Left cardiac atrium (tissue), 4 donors: ENCODE measurements around the gene DMD. TPM values are rescaled to one million over a fixed set of nuclear protein-coding genes. Genes with fewer than 3 reads are reported as not detected.
A peak's percentile ranks its signal among the peaks of the same experiment; 100 is the strongest.

Source experiments
- ATAC-seq, 2 donors: fragments of 200-7000 bp; cut with Tn5 transposase; one replicate each; pipeline ENCODE4 v1.9.1; 2020; ENCODE audit warnings: mild to moderate bottlenecking in 2 of 2, moderate library complexity in 2 of 2
- DNase-seq: peaks from one replicate; pipeline ENCODE4 v3.0.0-alpha.2; 2020
- intact Hi-C, 2 donors: fragments of 100-400 bp; cut with DNase I; formaldehyde crosslinking; loops; one replicate each; pipeline versions ENCODE4 v1.14.1 to v1.15.1; 2022 to 2023
- total RNA-seq, 2 donors: library from RNA; stranded (reverse); fragmentation: NEBNext Ultra II Directional; extraction: Animal tissue kit (Norgen Biotek cat#: 25700); gene quantifications; one replicate each; pipeline ENCODE4 v1.2.1, GENCODE V29; 2021
- donor health status: DM: no; HTN: yes; CAD: no.
- donor health status: DM: no; HTN: yes; CAD: no; lungs with severe emphysema.
- donor health status: DM: yes; HTN: yes; CAD: no.
- donor health status: Dilated cardiomyopathy.

Gene DMD
- total RNA-seq, 2 donors from 2014 or later, result 134 to 137 TPM

DNA sequence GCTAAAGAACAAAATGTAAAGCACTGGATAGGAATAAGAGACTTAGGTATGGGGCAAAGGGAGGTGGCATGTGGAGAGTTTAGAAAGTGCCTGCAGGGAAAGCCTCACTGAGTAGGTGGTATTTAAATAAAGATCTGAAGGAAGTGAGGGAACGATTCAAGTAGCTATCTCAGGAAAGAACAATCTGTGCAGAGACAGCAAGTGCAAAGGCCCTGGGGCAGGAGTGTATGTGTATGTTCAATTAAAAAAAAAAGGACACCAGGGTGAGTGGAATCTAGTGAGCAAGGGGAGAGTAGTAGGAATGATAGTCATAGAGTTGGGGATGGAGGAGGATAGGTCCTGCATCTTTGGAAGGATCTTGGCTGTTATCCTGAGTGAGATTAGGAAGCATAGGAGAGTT is 1359.6 kb downstream of the DMD start:
- ATAC-seq (no peak), DNase-seq (no peak)
- intact Hi-C loops, result no loop called here

DNA sequence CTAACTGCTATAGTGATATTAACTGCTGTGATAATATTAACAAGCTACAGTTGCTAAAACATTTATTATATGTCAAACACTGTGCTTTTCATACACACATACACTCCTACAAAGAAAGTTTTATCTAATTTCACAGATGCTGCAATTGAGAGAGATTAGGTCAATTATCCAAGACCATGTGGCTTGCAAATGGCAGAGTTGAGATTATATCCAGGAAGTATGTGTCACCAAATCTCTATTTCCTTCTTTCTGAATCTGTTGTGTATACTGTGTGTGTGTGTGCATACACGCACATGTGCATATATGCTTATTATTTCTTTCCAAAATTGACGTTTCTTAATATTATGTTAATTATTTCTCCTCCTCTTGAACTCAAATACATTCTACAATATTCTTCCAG is 1363.6 kb downstream of the DMD start:
- ATAC-seq (no peak), DNase-seq (no peak)
- intact Hi-C loops, result no loop called here

DNA sequence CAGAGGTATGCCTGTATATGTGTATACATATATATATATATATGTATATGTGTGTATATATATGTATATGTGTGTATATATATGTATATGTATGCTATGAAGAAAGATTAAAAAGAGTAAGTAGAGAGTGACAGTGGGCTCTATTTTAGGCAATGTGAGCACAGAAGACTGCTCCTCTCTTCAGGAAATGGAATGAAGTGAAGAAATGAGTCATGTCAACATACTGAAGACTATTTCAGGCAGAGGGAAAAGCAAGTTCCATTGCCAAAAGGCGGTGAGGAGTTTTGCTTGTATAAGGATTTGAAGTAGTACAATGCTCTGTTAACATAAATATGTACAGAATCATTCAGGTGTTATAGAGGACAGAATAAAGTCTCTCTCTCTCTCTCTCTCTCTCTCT is 1366.3 kb downstream of the DMD start:
- no peak for DNase-seq
- intact Hi-C loops, result no loop called here
- no peak for ATAC-seq

DNA sequence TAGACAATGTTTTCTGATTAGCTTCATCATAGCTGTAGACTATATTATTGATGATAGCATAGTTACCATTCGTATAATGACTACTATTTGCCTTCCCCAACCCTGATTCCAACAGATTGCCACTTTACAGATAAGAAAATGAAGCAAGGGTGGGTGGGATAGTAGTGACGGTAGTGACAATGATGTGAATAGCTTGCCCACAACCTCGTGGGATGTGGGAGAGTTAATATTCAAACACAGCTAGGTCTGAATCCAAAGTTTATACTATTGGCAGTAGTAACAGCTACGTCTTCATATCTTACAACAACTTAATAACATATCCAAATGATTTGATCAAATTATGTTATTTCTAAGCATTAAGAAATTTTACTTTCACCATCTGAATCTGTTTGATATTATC is 1372.7 kb downstream of the DMD start:
- ATAC-seq, result no peak
- intact Hi-C loops, result no loop called here
- DNase-seq, result no peak

DNA sequence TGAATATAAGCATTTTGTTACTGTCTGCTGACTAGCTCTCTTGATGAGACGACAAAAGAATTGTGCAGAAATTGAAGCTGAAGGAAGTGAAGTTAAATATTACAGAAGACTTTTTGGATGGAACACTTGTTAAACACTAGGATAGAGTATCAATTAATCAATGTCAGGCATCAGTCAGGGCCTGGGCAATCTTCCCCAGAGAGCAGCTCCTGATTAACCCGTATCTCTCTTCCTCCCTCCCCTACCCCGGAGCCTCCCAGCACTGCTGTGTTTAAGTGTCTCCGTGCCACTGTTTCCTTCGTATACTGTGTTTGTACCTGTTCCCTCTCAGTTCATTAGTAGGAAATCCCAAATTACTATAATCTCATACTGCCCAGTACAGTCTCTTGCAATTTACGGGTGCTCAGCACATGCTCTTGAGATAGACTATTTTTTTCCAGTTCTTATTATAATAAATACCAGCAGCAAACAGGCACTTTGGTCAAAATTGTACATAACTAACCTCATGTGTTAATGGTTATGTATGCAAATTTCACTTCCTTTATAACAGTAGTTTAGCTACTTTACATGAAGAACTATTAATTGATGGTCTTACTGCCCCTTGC is 1373.8 kb downstream of the DMD start:
- no peak for ATAC-seq
- intact Hi-C loops, result no loop called here
- DNase-seq, result no peak

DNA sequence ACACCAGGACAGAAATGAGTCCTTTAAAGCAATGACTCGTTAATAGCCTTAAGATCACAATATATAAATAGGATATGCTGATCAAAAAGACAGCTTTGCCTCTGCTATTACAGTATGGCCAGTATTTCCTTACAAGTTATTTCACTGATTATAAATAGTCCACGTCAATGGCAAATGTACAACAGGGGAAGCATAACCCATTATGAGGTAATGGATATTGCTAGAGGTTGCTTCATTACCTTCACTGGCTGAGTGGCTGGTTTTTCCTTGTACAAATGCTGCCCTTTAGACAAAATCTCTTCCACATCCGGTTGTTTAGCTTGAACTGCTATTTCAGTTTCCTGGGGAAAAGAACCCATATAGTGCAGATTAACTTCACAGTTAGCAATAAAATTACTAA is 1374.9 kb downstream of the DMD start:
- no peak for DNase-seq
- no peak for ATAC-seq
- intact Hi-C loops, result no loop called here

DNA sequence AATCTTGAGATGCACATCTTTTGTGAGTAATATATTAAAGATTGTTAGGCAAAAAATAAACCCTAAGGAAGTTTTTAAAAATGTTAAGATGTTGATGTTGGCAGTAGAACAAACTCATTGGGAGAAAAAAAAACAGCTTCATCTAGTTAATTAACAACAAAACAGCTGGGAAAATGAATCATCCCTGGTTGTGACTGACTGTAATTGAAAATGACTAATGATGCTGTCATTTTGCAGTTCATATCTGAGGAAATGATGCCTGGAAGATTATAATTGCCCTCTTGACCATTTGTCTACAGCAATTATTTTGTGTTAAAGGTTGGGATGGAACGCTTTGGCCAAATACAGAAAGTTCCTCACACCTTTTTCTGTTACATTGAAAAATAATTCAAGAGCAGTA is 1379.1 kb downstream of the DMD start:
- intact Hi-C loops, result no loop called here
- no peak for ATAC-seq
- no peak for DNase-seq

DNA sequence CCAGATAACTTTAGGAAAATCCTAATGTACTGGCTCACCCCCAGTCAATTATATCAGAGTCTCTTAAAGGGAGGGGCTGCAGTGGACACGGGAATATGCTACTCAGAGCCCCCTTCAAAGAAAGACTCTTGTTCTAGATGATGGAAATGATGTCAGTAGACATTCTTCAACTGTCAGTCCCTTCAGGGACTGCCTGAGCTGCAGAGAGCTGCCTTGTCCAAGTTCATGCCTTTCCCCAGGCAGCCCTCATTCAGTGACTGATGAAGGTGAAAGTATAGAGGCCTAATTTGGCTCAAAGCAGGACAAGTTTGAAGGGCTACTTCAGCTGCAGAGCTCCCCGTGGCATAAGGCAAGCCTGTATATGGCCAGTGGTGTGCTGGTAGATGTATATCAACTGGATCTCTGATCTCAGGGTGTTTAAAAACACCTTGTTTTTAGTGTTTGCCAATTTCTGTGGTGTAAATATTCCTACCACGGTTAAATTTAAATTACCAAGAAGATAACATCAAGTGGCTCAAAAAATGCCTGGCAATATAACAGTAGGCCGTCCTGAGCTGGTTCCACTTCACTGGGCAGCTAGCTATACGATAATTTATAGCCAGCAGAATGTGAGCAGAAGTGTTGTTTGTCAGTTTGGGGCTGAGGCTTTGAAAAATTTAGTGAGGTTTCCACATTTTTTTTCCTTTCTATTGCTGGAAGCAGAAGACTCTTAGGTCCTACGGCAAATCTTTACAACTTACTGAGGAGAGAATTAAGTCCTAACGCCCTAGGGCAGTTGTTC is 1390.7 kb downstream of the DMD start:
- intact Hi-C loops, result no loop called here
- no peak for ATAC-seq
- DNase-seq, result no peak

DNA sequence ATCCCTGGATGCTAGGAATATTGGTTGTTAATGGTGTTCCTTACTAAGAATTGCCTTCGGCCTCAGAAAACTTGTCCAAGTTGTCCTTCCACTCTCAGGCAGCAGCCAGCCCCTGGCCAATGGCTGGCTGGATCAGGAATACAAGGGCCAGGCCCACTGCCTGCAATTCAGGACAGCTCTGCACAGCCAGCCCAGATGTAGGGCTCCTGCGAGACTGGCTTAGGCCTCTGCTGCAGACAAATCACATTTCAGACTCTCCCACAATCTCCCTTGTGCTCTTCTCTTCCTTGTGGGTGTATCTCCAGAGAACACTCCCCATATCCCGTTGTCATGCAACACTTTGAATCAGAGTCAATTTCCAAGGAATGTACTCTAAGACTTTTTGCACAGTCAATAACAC is 1391.9 kb downstream of the DMD start:
- intact Hi-C loops, result no loop called here
- peak; percentile 40 to 63 for ATAC-seq
- DNase-seq, result no peak

DNA sequence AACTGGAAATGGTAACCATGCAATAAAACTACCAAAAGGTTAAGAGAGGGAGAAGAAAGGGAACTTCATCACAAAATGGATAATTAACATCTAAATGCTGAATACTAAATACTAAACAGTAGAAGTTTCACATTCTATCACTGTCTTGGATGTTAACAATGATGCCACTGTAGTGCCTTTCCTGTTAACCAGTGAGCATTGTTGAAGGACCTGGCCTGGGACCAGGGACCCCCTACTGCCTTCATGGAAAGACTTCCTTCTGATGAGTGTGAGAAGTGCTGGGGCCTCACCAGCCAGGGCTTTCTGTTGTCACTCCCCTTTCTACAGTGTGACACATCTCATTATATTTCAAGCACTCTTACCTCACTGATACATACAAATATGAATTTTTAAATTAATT is 1400.2 kb downstream of the DMD start:
- ATAC-seq, result no peak
- DNase-seq, result no peak
- intact Hi-C loops, result no loop called here

DNA sequence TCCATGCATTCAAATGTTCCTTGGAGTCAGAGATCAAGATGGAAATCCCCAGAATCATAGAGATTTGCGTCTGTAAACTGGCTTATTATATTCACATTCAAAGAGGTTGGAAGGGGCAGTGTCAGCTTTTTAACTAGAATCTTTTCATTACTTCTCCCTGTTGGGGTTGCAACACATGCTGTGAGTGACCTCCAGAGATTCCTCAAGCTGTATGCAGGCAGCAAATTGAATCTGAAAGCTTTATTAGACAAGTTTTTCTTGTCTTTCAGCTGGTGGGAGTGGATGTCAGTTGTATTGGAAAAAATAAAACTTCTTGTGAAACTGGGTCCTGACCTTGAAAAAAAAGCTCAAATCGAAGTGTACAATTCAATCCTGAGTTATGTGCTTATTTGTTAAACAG is 1403.0 kb downstream of the DMD start:
- ATAC-seq, result no peak
- intact Hi-C loops, result no loop called here
- DNase-seq, result no peak

DNA sequence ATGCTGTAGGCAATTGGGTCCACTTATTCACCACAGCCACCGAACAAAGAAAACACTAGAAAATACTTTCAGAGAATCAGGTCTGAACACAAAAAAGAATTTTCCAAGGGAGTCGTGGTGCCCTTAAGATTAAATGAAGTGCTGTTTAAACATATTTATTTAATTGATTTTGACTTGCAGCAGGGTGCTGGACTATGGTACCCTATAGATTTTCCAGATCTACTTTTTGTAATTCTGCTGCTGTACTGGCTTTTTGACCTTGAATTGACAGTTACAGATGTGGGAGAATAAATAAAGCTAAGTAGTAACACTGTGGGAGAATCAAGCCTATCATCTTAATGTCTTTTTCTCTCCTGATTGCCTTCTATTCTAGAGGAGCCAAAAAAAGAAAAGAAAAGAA is 1404.2 kb downstream of the DMD start:
- intact Hi-C loops, result no loop called here
- DNase-seq (no peak), ATAC-seq (no peak)

DNA sequence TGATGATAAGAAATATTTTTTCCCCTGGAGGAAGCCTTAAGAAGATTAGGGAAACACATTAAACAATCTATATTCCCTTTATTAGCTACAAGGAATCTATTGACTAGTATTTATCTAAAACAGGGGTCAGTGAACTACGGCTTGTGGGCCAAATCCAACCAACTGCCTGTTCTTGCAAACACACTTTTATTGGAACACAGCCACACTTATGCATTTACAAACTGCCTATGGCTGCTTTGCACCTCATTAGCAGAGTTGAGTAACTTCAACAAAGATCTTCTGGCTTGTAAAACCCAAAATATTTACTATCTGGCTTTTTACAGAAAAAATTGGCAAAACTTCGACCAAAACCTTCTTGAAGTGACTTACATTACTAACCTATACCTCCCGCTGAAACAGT is 1405.6 kb downstream of the DMD start:
- DNase-seq, result no peak
- intact Hi-C loops, result no loop called here
- ATAC-seq, result no peak

DNA sequence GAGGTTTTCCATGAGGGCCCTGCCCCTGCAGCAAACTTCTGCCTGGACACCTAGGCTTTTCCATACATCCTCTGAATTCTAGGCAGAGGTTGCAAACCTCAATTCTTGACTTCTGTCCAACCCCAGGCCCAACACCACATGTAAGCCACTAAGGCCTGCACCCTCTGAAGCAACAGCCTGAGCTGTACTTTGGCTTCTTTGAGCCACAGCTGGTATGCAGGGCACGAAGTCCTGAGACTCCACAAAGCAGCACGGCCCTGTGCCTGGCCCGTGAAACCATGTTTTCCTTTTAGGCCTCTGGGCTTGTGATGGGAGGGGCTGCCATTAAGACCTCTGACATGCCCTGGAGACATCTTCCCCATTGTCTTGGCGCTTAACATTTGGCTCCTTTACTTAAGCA is 1411.1 kb downstream of the DMD start:
- intact Hi-C loops, result no loop called here
- no peak for DNase-seq
- ATAC-seq, result no peak

DNA sequence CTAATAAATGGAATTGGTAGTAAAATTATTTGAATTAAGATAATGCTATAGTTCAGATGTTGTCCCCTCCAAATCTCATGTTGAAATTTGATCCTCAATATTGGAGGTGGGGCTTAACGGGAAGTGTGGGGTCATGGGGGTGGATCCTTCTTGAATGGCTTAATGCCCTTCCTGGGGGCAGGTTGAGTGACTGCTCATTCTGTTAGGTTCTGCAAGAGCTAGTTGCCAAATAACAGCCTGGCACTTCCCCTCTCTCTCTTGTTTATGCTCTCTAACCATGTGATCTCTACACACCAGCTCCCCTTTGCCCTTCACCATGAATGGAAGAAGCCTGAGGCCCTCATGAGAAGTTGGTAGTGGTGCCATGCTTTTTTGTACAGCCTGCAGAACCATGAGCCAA is 1414.7 kb downstream of the DMD start:
- no peak for DNase-seq
- no peak for ATAC-seq

DNA sequence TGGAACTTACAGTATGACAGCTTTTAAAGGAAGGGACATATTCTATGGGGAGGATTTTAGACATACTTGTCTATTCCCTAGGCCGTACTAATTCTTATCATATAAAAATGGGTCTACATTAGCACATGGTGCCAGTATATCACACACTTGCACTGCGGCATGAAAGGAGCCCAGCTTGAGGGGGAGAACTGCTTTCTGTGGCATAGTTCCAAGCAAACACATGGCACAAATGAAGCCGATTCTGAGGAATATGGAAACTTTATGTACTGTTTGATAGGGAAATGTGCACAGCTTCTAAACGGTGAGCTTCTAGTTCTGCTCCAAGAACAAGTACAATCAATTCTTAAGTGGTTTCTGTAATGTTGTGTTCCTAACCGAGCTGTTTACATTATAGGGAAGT is 1463.9 kb downstream of the DMD start:
- DNase-seq (no peak), ATAC-seq (no peak)
- intact Hi-C loops, result no loop called here

More for the DNA sequence above, 1414.7 kb downstream of the DMD start:
- intact Hi-C loops, result no loop called here

DNA sequence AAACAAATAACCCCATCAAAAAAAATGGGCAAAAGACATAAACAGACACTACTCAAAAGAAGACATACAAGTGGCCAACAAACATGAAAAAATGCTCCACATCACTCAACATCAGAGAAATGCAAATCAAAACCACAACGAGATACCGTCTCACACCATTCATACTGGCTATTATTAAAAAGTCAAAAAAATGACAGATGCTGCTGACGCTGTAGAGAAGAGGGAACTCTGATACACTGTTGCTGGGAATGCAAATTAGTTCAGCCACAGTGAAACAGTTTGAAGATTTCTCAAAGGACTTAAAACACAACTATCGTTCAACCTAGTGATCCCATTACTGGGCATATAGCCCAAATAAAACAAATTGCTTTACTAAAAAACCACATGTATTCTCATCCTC is 1468.3 kb downstream of the DMD start:
- no peak for ATAC-seq
- intact Hi-C loops, result no loop called here
- DNase-seq, result no peak

DNA sequence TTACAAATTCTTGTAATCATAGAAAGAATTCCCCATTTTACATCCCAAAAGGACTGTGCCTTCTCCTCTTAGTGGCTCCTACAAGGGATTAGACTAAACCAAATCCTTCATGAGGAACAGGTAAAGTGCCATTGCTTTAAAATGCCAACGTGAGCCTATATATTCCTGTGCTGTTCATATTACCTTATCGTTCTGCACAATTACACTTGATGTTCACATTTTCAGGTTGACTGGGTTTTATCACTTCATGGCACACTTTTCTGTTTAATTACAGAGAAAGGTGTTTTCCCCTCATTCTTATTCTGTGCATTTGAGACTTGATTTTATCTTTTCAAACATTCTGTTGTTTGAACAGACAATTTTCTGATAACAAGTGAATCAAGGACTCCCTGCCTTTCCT is 1493.9 kb downstream of the DMD start:
- ATAC-seq (no peak), DNase-seq (no peak)
- intact Hi-C loops, result no loop called here

DNA sequence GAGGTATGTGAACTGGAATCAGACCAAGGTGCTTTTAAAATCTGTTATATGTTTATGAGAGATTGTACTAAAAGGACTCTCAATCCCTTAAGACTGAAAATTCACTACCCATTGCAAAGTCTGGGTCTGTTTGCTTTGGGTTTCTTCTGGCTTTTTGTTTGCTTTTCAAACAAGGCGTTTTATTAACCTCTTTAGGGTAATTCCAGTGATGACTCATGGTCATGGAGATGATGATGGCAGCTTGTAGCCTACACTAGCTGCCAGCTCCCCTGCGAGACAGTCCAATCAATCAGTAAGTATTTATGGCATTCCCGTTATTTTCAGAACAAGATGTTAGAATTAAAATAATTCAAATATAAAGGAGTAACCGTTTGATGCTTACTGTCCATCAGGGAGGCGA is 1495.7 kb downstream of the DMD start:
- ATAC-seq (no peak), DNase-seq (no peak)
- intact Hi-C loops, result no loop called here

DNA sequence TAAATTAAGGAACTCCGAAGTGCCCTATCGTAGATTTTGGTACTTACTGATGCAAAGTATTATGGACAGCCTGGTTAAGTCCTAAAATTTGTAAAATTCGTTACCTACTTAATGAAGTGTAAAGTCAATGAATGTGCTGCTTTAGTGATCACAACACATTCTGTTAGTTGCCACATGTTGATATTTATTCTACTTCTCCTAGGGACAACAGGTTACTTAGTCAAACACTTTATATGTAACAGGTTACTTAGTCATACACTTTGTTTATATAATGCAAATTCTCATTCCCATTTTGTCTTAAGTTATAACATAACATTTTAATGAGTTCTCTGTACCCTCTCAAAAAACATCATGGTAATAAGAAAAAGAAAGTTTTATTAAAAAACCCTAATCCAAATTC is 1496.6 kb downstream of the DMD start:
- no peak for ATAC-seq
- DNase-seq, result no peak
- intact Hi-C loops, result no loop called here

DNA sequence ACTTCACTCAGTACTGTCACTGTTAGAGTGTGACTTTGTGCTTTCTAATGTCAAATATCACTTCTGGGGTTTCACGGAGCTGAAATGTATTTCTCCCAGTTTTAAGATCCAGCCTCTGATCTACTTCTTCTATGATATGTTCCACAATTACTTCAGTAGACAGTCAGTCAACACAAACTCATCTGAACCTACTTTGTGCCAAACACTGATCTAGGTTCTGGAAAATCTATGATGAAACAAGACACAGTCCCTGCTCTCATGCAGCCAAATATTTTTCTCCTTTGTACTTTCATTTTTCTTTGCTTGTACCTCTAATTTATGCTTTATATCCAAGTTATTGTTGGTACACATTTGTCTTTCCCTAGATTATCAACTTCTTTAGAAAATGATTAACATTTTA is 1498.2 kb downstream of the DMD start:
- DNase-seq, result no peak
- intact Hi-C loops, result no loop called here
- no peak for ATAC-seq
